Activated gamma-delta T cell treated with anti-CD3 and anti-CD28 coated beads, Interleukin-2, amount 50 U/mL, for 16 hours (primary cell): Measurements from ENCODE around the gene ABLIM1.

ENCODE experiments used
- DNase-seq: peaks from one replicate; pipeline ENCODE4 v3.0.0-alpha.2; 2020; ENCODE audit warnings: low read depth

The ABLIM1 gene

GRCh38 chr10:114545819-114546218 lies 112.3 kb downstream of the ABLIM1 start:
- no peak for DNase-seq

GRCh38 chr10:114545071-114545470 lies 113.0 kb downstream of the ABLIM1 start:
- no peak for DNase-seq

- peak; percentile 46 for DNase-seq
These were observed 113.9 kb downstream of the ABLIM1 start for GRCh38 chr10:114544045-114544659.

GRCh38 chr10:114543456-114543855 lies 114.6 kb downstream of the ABLIM1 start:
- no peak for DNase-seq

- no peak for DNase-seq
These were observed 115.7 kb downstream of the ABLIM1 start for GRCh38 chr10:114542373-114542772.

- no peak for DNase-seq
These were observed 116.3 kb downstream of the ABLIM1 start for GRCh38 chr10:114541797-114542160.

- DNase-seq, result peak; percentile 50
These were observed 116.8 kb downstream of the ABLIM1 start for GRCh38 chr10:114541081-114541796.

- DNase-seq, result no peak
These were observed 117.8 kb downstream of the ABLIM1 start for GRCh38 chr10:114540236-114540635.

GRCh38 chr10:114539623-114540022 lies 118.5 kb downstream of the ABLIM1 start:
- no peak for DNase-seq

GRCh38 chr10:114538181-114538906 lies 119.7 kb downstream of the ABLIM1 start:
- DNase-seq, result no peak

GRCh38 chr10:114537736-114538135 lies 120.3 kb downstream of the ABLIM1 start:
- no peak for DNase-seq

- DNase-seq, result no peak
These were observed 123.5 kb downstream of the ABLIM1 start for GRCh38 chr10:114534571-114534981.

- DNase-seq, result no peak
These were observed 125.8 kb downstream of the ABLIM1 start for GRCh38 chr10:114532226-114532625.

GRCh38 chr10:114526504-114527238 lies 131.4 kb downstream of the ABLIM1 start:
- DNase-seq, result peak; percentile 82

- peak; percentile 20 for DNase-seq
These were observed 132.0 kb downstream of the ABLIM1 start for GRCh38 chr10:114526126-114526503.

GRCh38 chr10:114525368-114525949 lies 132.6 kb downstream of the ABLIM1 start:
- no peak for DNase-seq

- no peak for DNase-seq
These were observed 134.2 kb downstream of the ABLIM1 start for GRCh38 chr10:114523876-114524275.

GRCh38 chr10:114521255-114521654 lies 136.8 kb downstream of the ABLIM1 start:
- no peak for DNase-seq

GRCh38 chr10:114520453-114520852 lies 137.6 kb downstream of the ABLIM1 start:
- DNase-seq, result no peak

- DNase-seq, result no peak
These were observed 138.2 kb downstream of the ABLIM1 start for GRCh38 chr10:114519756-114520293.

- no peak for DNase-seq
These were observed 138.8 kb downstream of the ABLIM1 start for GRCh38 chr10:114519306-114519669.
